Mesothelial cell of epicardium (in vitro differentiated cells): ENCODE data around the gene BAZ1B. TPM values are rescaled to one million over a fixed set of nuclear protein-coding genes. Genes with fewer than 3 reads are reported as not detected.
A peak's percentile ranks its signal among the peaks of the same experiment; 100 is the strongest.
"Not testable (repeated sequence)": the region's sequence is repeated elsewhere in the genome, so short reads cannot be mapped to it uniquely, and the experiment has no call there.

ENCODE experiments used
- DNase-seq, 2 experiments: peaks; one replicate each; pipeline ENCODE4 v3.0.0; 2021; ENCODE audit warnings: low spot score in 2 of 2; ENCODE audit not compliant: unreplicated experiment in 2 of 2
- H3K27ac Mint-ChIP-seq: 2 replicates; pipeline ENCODE4 v1.8.0; 2021; ENCODE audit warnings: mixed read lengths
- H3K27me3 Mint-ChIP-seq: 2 replicates; pipeline ENCODE4 v1.8.0; 2021; ENCODE audit warnings: low read depth, mixed read lengths
- H3K36me3 Mint-ChIP-seq: 2 replicates; pipeline ENCODE4 v1.8.0; 2021; ENCODE audit warnings: mixed read lengths
- H3K4me1 Mint-ChIP-seq: 2 replicates; pipeline ENCODE4 v1.8.0; 2021; ENCODE audit warnings: mixed read lengths
- H3K4me3 Mint-ChIP-seq: 2 replicates; pipeline ENCODE4 v1.8.0; 2021; ENCODE audit warnings: mild to moderate bottlenecking, moderate library complexity, mixed read lengths
- H3K9me3 Mint-ChIP-seq: 2 replicates; pipeline ENCODE4 v1.8.0; 2021; ENCODE audit warnings: mixed read lengths
- total RNA-seq: library from RNA; stranded (reverse); gene quantifications from 3 replicates; pipeline ENCODE4 v1.2.1, GENCODE V29; 2021
- TF ChIP-seq, protein P1 (sequence below): fragments of 200-600 bp; sonication (generic); IDR thresholded peaks from one replicate; pipeline ENCODE4 v1.5.0; 2021; ENCODE audit warnings: antibody characterized with exemption; ENCODE audit not compliant: unreplicated experiment

Gene BAZ1B
- total RNA-seq, 1 donor from 2014 or later, result 77.8 TPM

DNA sequence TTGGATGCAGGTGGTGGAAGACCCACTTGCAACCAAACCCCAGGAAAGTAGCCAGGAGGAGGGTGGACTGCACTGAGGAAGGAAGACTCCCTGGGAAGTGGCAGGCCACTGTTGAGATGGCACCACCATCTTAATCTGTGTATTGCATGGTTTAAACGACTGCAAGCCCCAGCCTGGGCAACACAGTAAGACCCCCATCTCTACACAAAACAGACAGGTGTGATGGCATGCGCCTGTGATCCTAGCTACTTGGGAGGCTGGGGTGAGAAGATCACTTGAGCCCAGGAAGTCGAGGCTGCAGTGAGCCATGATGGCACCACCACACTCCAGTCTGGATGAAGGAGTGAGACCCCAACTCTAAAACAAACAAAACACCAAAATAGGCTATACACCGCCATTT, 45.0 kb upstream of the BAZ1B start:
- no peak overlapping the region for H3K4me3 Mint-ChIP-seq
- H3K9me3 Mint-ChIP-seq, result no peaks in the 10 kb centered on the region
- TF ChIP-seq, protein P1, sequence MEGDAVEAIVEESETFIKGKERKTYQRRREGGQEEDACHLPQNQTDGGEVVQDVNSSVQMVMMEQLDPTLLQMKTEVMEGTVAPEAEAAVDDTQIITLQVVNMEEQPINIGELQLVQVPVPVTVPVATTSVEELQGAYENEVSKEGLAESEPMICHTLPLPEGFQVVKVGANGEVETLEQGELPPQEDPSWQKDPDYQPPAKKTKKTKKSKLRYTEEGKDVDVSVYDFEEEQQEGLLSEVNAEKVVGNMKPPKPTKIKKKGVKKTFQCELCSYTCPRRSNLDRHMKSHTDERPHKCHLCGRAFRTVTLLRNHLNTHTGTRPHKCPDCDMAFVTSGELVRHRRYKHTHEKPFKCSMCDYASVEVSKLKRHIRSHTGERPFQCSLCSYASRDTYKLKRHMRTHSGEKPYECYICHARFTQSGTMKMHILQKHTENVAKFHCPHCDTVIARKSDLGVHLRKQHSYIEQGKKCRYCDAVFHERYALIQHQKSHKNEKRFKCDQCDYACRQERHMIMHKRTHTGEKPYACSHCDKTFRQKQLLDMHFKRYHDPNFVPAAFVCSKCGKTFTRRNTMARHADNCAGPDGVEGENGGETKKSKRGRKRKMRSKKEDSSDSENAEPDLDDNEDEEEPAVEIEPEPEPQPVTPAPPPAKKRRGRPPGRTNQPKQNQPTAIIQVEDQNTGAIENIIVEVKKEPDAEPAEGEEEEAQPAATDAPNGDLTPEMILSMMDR, result no peak
- no peaks in the 10 kb centered on the region for H3K27me3 Mint-ChIP-seq
- H3K36me3 Mint-ChIP-seq, result peaks cover 11% of the 10 kb centered on the region
- H3K4me1 Mint-ChIP-seq, result no peaks in the 10 kb centered on the region
- no peak overlapping the region for H3K27ac Mint-ChIP-seq
- DNase-seq, result no peak

DNA sequence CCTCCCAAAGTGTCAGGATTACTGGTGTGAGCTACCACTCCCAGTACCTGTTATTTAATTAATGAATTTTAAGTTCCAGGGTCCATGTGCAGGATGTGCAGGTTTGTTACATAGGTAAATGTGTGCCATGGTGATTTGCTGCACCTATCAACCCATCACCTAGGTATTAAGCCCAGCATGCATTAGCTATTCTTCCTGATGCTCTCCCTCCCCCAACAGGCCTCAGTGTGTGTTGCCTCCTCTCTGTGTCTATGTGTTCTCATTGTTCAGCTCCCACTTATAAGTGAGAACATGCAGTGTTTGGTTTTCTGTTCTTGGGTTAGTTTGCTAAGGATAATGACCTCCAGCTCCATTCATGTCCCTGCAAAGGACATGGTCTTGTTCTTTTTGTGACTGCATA, 44.3 kb upstream of the BAZ1B start:
- not testable (repeated sequence) for DNase-seq, H3K27me3 Mint-ChIP-seq, H3K9me3 Mint-ChIP-seq, H3K27ac Mint-ChIP-seq, H3K4me3 Mint-ChIP-seq, H3K4me1 Mint-ChIP-seq
- peaks cover 11% of the 10 kb centered on the region for H3K36me3 Mint-ChIP-seq

- H3K36me3 Mint-ChIP-seq, result peaks cover 7% of the 10 kb centered on the region
- H3K4me3 Mint-ChIP-seq, result no peak overlapping the region
- no peaks in the 10 kb centered on the region for H3K9me3 Mint-ChIP-seq
- H3K4me1 Mint-ChIP-seq, result no peaks in the 10 kb centered on the region
- no peak overlapping the region for H3K27ac Mint-ChIP-seq
- DNase-seq, result no peak
- no peaks in the 10 kb centered on the region for H3K27me3 Mint-ChIP-seq
- TF ChIP-seq, protein P1, result no peak
These were observed 43.7 kb upstream of the BAZ1B start for GRCh38 chr7:73565675-73566340.

DNA sequence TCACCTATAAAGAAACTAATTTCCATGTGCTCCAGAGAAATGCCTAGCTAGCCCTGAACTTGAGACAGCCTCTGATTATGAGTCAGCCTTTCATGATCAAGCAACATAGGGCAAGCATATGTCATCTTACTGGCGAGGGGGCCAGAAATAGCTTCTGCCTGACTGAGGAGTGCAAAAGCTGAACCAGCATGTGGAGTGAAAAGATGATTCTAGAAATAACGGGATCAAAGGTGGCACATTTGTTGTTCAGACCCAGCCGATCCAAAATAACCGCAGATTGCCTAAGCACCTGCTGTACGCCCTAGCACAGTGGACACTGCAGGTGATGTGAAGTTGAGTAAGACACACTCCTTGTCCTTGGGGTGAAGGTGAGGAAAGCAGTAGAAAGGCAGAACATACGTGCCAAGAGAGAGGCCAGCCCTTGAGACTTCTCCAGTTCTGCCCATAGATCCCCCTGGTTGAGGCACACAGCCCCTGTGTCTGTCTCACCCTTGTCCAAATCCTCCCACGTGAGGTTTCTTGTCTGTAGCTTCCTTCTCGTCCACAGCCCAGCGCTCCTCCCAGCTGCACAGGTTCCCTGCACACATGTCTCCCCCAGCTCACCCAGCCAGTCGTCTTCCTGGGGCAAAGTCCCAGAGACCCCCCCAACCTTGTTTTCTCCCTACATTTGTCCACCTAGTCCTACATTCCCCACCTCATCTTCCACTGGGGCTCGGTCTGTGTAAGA, 38.2 kb upstream of the BAZ1B start:
- no peaks in the 10 kb centered on the region for H3K9me3 Mint-ChIP-seq
- TF ChIP-seq, protein P1, result no peak
- no peaks in the 10 kb centered on the region for H3K36me3 Mint-ChIP-seq
- no peak for DNase-seq
- peaks cover 15% of the 10 kb centered on the region for H3K4me1 Mint-ChIP-seq
- H3K27ac Mint-ChIP-seq, result peak overlapping the region; percentile 5
- H3K4me3 Mint-ChIP-seq, result no peak overlapping the region
- H3K27me3 Mint-ChIP-seq, result no peaks in the 10 kb centered on the region

- TF ChIP-seq, protein P1, result no peak
- H3K27ac Mint-ChIP-seq, result peak within 1 kb of the TSS; percentile 95
- peaks cover 17% of the 10 kb centered on the region for H3K4me1 Mint-ChIP-seq
- H3K9me3 Mint-ChIP-seq, result no peaks in the 10 kb centered on the region
- no peaks in the 10 kb centered on the region for H3K27me3 Mint-ChIP-seq
- H3K4me3 Mint-ChIP-seq, result peak within 1 kb of the TSS; percentile 85
- peak; percentile 62 to 79 for DNase-seq
- peaks cover 2% of the 10 kb centered on the region for H3K36me3 Mint-ChIP-seq
These were observed 35.5 kb upstream of the BAZ1B start, which contains the start of gene BCL7B for GRCh38 chr7:73557397-73558257. Gene BCL7B, minus strand, starts transcription at chr7:73557690. Its CDS starts 112 bp downstream, at chr7:73557578.

DNA sequence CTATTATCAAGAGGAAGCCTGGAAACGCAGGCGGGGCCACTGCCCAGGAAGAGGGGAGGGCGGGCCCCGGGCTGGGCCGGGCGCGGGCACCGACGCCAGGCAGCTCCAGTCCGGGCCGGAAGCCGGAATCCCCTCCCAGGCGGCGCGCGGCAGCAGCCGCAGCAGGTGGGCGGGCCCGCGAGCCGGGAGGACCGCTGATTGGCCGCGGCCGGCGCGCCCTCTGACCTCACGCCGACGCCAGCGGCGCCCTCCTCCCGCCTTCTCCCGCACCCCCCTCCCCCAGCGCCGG, 35.0 kb upstream of the BAZ1B start:
- H3K9me3 Mint-ChIP-seq, result no peaks in the 10 kb centered on the region
- peaks cover 4% of the 10 kb centered on the region for H3K36me3 Mint-ChIP-seq
- DNase-seq, result peak; percentile 84 to 87
- TF ChIP-seq, protein P1, result no peak
- H3K4me1 Mint-ChIP-seq, result peaks cover 17% of the 10 kb centered on the region
- peak overlapping the region; percentile 85 for H3K4me3 Mint-ChIP-seq
- peak overlapping the region; percentile 95 for H3K27ac Mint-ChIP-seq
- no peaks in the 10 kb centered on the region for H3K27me3 Mint-ChIP-seq
